Mesenchymal stem cell (in vitro differentiated cells and primary cell): ENCODE measurements around the gene STAG3.
A peak's percentile ranks its signal among the peaks of the same experiment; 100 is the strongest.

Source experiments
- DNase-seq: peaks from one replicate; pipeline ENCODE4 v3.0.0-alpha.2; 2013
- H2AFZ ChIP-seq: one replicate; pipeline ENCODE4 v1.6.1; 2013; ENCODE audit warnings: low read depth, mild to moderate bottlenecking, control low read depth, inconsistent platforms, low read length, moderate library complexity
- H2AK5ac ChIP-seq: 2 replicates; pipeline ENCODE4 v1.6.1; 2013; ENCODE audit warnings: low read length, moderate library complexity, mild to moderate bottlenecking, inconsistent platforms; ENCODE audit not compliant: severe bottlenecking
- H2BK120ac ChIP-seq: one replicate; pipeline ENCODE4 v1.6.1; 2013; ENCODE audit warnings: low read depth, mild to moderate bottlenecking, inconsistent platforms, low read length, moderate library complexity
- H2BK12ac ChIP-seq, 2 experiments: one replicate each; pipeline ENCODE4 v1.6.1; 2013; ENCODE audit warnings: inconsistent platforms in 2 of 2, low read length in 2 of 2, mild to moderate bottlenecking in 2 of 2, moderate library complexity in 2 of 2, control low read depth in 1 of 2
- H2BK15ac ChIP-seq: one replicate; pipeline ENCODE4 v1.6.1; 2013; ENCODE audit warnings: mild to moderate bottlenecking, low read depth, inconsistent platforms; ENCODE audit not compliant: poor library complexity, severe bottlenecking
- H2BK5ac ChIP-seq: 2 replicates; pipeline ENCODE4 v1.6.1; 2013; ENCODE audit warnings: low read depth, mild to moderate bottlenecking, low read length, control low read depth, inconsistent platforms; ENCODE audit not compliant: poor library complexity, severe bottlenecking
- H3K14ac ChIP-seq, 2 experiments: one replicate each; pipeline ENCODE4 v1.6.1; 2013; ENCODE audit warnings: inconsistent platforms in 2 of 2, low read length in 2 of 2, control low read depth in 1 of 2, mild to moderate bottlenecking in 1 of 2, moderate library complexity in 1 of 2
- H3K18ac ChIP-seq, 2 experiments: one replicate each; pipeline ENCODE4 v1.6.1; 2013; ENCODE audit warnings: inconsistent platforms in 2 of 2, low read length in 2 of 2, control low read depth in 1 of 2, low read depth in 1 of 2, mild to moderate bottlenecking in 1 of 2
- H3K23ac ChIP-seq, 2 experiments: one replicate each; pipeline ENCODE4 v1.6.1; 2013; ENCODE audit warnings: inconsistent platforms in 2 of 2, low read length in 2 of 2, mild to moderate bottlenecking in 2 of 2, moderate library complexity in 2 of 2, control low read depth in 1 of 2
- H3K27ac ChIP-seq: 2 replicates; pipeline ENCODE4 v1.5.1; 2013; ENCODE audit warnings: mild to moderate bottlenecking, moderate library complexity, low read length, control low read depth, inconsistent platforms; ENCODE audit not compliant: poor library complexity, severe bottlenecking
- H3K27me3 ChIP-seq, 2 experiments: 2 replicates each; pipeline versions ENCODE4 v1.6.1 to v1.7.0; 2013; ENCODE audit warnings: low read length in 2 of 2, mild to moderate bottlenecking in 2 of 2, moderate library complexity in 2 of 2, control low read depth in 1 of 2, inconsistent platforms in 1 of 2; ENCODE audit not compliant: control insufficient read depth in 1 of 2, insufficient read depth in 1 of 2
- H3K36me3 ChIP-seq, 2 experiments: 2 replicates each; pipeline versions ENCODE4 v1.6.1 to v1.7.0; 2013; ENCODE audit warnings: low read length in 2 of 2, control low read depth in 1 of 2, inconsistent platforms in 1 of 2, low read depth in 1 of 2, mild to moderate bottlenecking in 1 of 2; ENCODE audit not compliant: insufficient read depth in 2 of 2, control insufficient read depth in 1 of 2
- H3K4ac ChIP-seq, 2 experiments: one replicate each; pipeline ENCODE4 v1.6.1; 2013; ENCODE audit warnings: inconsistent platforms in 2 of 2, low read length in 2 of 2, mild to moderate bottlenecking in 2 of 2, moderate library complexity in 2 of 2, control low read depth in 1 of 2, low read depth in 1 of 2
- H3K4me1 ChIP-seq: 2 replicates; pipeline ENCODE4 v1.6.1; 2013; ENCODE audit warnings: low read depth, low read length, control low read depth; ENCODE audit not compliant: control insufficient read depth, insufficient read depth
- H3K4me2 ChIP-seq: 2 replicates; pipeline ENCODE4 v1.6.1; 2013; ENCODE audit warnings: low read length, mild to moderate bottlenecking, inconsistent platforms; ENCODE audit not compliant: poor library complexity, severe bottlenecking
- H3K4me3 ChIP-seq, 2 experiments: 2 replicates each; pipeline versions ENCODE4 v1.5.1 to v1.7.0; 2013; ENCODE audit warnings: low read length in 2 of 2, mild to moderate bottlenecking in 2 of 2, control low read depth in 1 of 2, low read depth in 1 of 2; ENCODE audit not compliant: insufficient read depth in 1 of 2
- H3K79me1 ChIP-seq: replicated peaks from 2 replicates; pipeline ENCODE4 v1.6.1; 2013; ENCODE audit warnings: mild to moderate bottlenecking, control low read depth, low read length, inconsistent platforms; ENCODE audit not compliant: poor library complexity, severe bottlenecking
- H3K9ac ChIP-seq: 2 replicates; pipeline ENCODE4 v1.7.0; 2013; ENCODE audit warnings: mild to moderate bottlenecking, low read length, moderate library complexity
- H3K9me3 ChIP-seq: 2 replicates; pipeline ENCODE4 v1.7.0; 2013; ENCODE audit warnings: mild to moderate bottlenecking, low read length; ENCODE audit not compliant: control insufficient read depth
- H4K8ac ChIP-seq: one replicate; pipeline ENCODE4 v1.6.1; 2013; ENCODE audit warnings: inconsistent platforms, mild to moderate bottlenecking, low read length, moderate library complexity
- H4K91ac ChIP-seq: one replicate; pipeline ENCODE4 v1.6.1; 2013; ENCODE audit warnings: mild to moderate bottlenecking, low read length, inconsistent platforms
- WGBS: methylation state at CpG from one replicate; pipeline ENCODE4 v1.1.7; 2013; ENCODE audit warnings: mixed read lengths; 5-methylcytosine and 5-hydroxymethylcytosine counted together

STAG3 gene

GRCh38 chr7:100156331-100157068 is 21.2 kb upstream of the STAG3 start:
- H3K4me1 ChIP-seq = peaks cover 31% of the 10 kb centered on the region
- DNase-seq = no peak
- H3K14ac ChIP-seq = peak overlapping the region in 1 of 2 experiments; percentile 13
- H2BK5ac ChIP-seq = no peak overlapping the region
- H3K4ac ChIP-seq = no peak overlapping the region
- no peak overlapping the region for H3K27ac ChIP-seq
- no peak overlapping the region for H2AK5ac ChIP-seq
- H4K91ac ChIP-seq = no peak overlapping the region
- no peak overlapping the region for H4K8ac ChIP-seq
- H3K27me3 ChIP-seq = no peaks in the 10 kb centered on the region
- peak overlapping the region in 1 of 2 experiments; percentile 16 for H2BK12ac ChIP-seq
- H3K4me2 ChIP-seq = peak overlapping the region; percentile 48
- peak overlapping the region; percentile 87 for H3K9ac ChIP-seq
- 94% methylated on average over 16 of the region's 16 CpGs for WGBS
- no peak overlapping the region for H2BK15ac ChIP-seq
- no peak overlapping the region for H3K18ac ChIP-seq
- H3K9me3 ChIP-seq = no peaks in the 10 kb centered on the region
- H2AFZ ChIP-seq = no peak overlapping the region
- H2BK120ac ChIP-seq = no peak overlapping the region
- peak overlapping the region in 1 of 2 experiments; percentile 81 for H3K4me3 ChIP-seq
- peaks cover 24% of the 10 kb centered on the region for H3K79me1 ChIP-seq
- no peak overlapping the region for H3K23ac ChIP-seq
- H3K36me3 ChIP-seq = peaks cover 42 to 46% of the 10 kb centered on the region in 2 experiments

GRCh38 chr7:100157069-100157333 is 20.7 kb upstream of the STAG3 start:
- Histone ChIP-seq H2BK120ac (no peak overlapping the region), H3K79me1 (peaks cover 21% of the 10 kb centered on the region), H2AK5ac (no peak overlapping the region), H3K4ac (no peak overlapping the region), H2BK12ac (peak overlapping the region in 1 of 2 experiments; percentile 16), H3K4me3 (peak overlapping the region in 1 of 2 experiments; percentile 81), H3K18ac (no peak overlapping the region), H3K36me3 (peaks cover 38 to 42% of the 10 kb centered on the region in 2 experiments), H3K27ac (no peak overlapping the region), H3K23ac (no peak overlapping the region), H2BK15ac (no peak overlapping the region), H3K9ac (peak overlapping the region; percentile 87), H2BK5ac (no peak overlapping the region), H2AFZ (no peak overlapping the region), H3K4me2 (peak overlapping the region; percentile 48), H4K91ac (no peak overlapping the region), H3K9me3 (no peaks in the 10 kb centered on the region), H3K14ac (peak overlapping the region in 1 of 2 experiments; percentile 13), H3K27me3 (no peaks in the 10 kb centered on the region), H4K8ac (no peak overlapping the region), H3K4me1 (peaks cover 31% of the 10 kb centered on the region)
- no peak for DNase-seq
- WGBS = 82% methylated on average over 3 of the region's 5 CpGs

- Histone ChIP-seq H3K14ac (peak overlapping the region in 1 of 2 experiments; percentile 45), H3K4me1 (peaks cover 31% of the 10 kb centered on the region), H3K27me3 (no peaks in the 10 kb centered on the region), H2AK5ac (peak overlapping the region; percentile 10), H3K36me3 (peaks cover 38 to 40% of the 10 kb centered on the region in 2 experiments), H2BK5ac (no peak overlapping the region), H2BK15ac (no peak overlapping the region), H3K27ac (no peak overlapping the region), H3K23ac (no peak overlapping the region), H3K18ac (peak overlapping the region; percentile 64 to 87), H2BK12ac (peak overlapping the region in 1 of 2 experiments; percentile 12), H3K9ac (peak overlapping the region; percentile 87), H3K79me1 (peaks cover 18% of the 10 kb centered on the region), H4K91ac (no peak overlapping the region), H3K4ac (peak overlapping the region; percentile 49 to 76), H2BK120ac (peak overlapping the region; percentile 58), H3K4me3 (peak overlapping the region; percentile 81 to 87), H3K4me2 (peak overlapping the region; percentile 48), H4K8ac (no peak overlapping the region), H3K9me3 (no peaks in the 10 kb centered on the region), H2AFZ (no peak overlapping the region)
- WGBS = 30% methylated on average over 18 of the region's 32 CpGs
- peak; percentile 82 for DNase-seq
These were observed 20.1 kb upstream of the STAG3 start for GRCh38 chr7:100157334-100158228.
